Glutamatergic neuron (in vitro differentiated cells): ENCODE data around the gene COG1. TPM values are rescaled to one million over a fixed set of nuclear protein-coding genes. Genes with fewer than 3 reads are reported as not detected.

Experiments
- DNase-seq: peaks from one replicate; pipeline ENCODE4 v3.0.0; 2022
- H3K27ac Mint-ChIP-seq: one replicate; pipeline ENCODE4 v1.8.0; 2020; ENCODE audit warnings: mild to moderate bottlenecking, mixed read lengths, inconsistent platforms; ENCODE audit not compliant: unreplicated experiment
- H3K27me3 Mint-ChIP-seq: one replicate; pipeline ENCODE4 v1.8.0; 2020; ENCODE audit warnings: mild to moderate bottlenecking, moderate library complexity, mixed read lengths, inconsistent platforms; ENCODE audit not compliant: unreplicated experiment
- H3K36me3 Mint-ChIP-seq: one replicate; pipeline ENCODE4 v1.8.0; 2020; ENCODE audit warnings: mild to moderate bottlenecking, mixed read lengths, inconsistent platforms; ENCODE audit not compliant: unreplicated experiment
- H3K4me1 Mint-ChIP-seq: one replicate; pipeline ENCODE4 v1.8.0; 2020; ENCODE audit warnings: mild to moderate bottlenecking, low read depth, mixed read lengths, inconsistent platforms; ENCODE audit not compliant: unreplicated experiment
- H3K4me3 Mint-ChIP-seq: one replicate; pipeline ENCODE4 v1.8.0; 2020; ENCODE audit warnings: mild to moderate bottlenecking, mixed read lengths, inconsistent platforms; ENCODE audit not compliant: unreplicated experiment
- H3K9me3 Mint-ChIP-seq: one replicate; pipeline ENCODE4 v1.8.0; 2020; ENCODE audit warnings: mild to moderate bottlenecking, moderate library complexity, mixed read lengths, inconsistent platforms; ENCODE audit not compliant: unreplicated experiment
- total RNA-seq: library from RNA; stranded (reverse); fragmentation: NEBNext Ultra II Directional; extraction: Animal tissue kit (Norgen Biotek cat#: 25700); gene quantifications from one replicate; pipeline ENCODE4 v1.2.1, GENCODE V29; 2021; ENCODE audit not compliant: unreplicated experiment
- TF ChIP-seq, protein P1 (sequence below): fragments of 200-600 bp; sonication (generic); IDR thresholded peaks from one replicate; pipeline ENCODE4 v1.5.0; 2021; ENCODE audit not compliant: partially characterized antibody, unreplicated experiment

Gene COG1
- total RNA-seq, 1 donor from 2014 or later: 43.1 TPM

DNA sequence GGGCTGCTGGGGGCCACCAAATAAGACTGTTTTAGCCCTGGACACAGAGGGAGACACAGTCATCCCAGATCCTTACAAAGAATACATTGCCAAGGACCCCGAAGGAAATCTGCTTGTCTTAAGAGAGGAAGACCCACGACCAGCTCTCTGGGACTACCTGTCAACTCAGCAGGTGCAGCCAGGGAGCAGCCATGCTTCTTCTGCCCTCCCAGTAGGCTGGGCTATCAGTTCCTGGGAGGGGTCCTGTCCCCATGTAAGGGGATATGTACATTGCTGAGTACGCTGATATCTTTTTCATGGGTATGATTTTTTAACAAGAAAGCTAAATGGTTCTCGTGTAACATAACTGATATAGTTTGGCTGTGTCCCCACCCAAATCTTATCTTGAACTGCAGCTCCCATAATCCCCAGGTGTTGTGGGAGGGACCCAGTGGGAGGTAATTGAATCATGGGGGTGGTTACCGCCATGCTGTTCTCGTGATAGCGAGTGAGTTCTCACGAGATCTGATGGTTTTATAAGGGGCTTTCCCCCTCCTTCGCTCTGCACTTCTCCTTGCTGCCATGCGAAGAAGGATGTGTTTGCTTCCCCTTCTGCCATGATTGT lies 16.8 kb upstream of the COG1 start:
- Mint-ChIP-seq H3K9me3 (peaks cover 3% of the 10 kb centered on the region), H3K4me3 (no peak overlapping the region), H3K36me3 (no peaks in the 10 kb centered on the region), H3K4me1 (peaks cover 14% of the 10 kb centered on the region), H3K27ac (no peak overlapping the region), H3K27me3 (peaks cover 3% of the 10 kb centered on the region)
- TF ChIP-seq, protein P1, sequence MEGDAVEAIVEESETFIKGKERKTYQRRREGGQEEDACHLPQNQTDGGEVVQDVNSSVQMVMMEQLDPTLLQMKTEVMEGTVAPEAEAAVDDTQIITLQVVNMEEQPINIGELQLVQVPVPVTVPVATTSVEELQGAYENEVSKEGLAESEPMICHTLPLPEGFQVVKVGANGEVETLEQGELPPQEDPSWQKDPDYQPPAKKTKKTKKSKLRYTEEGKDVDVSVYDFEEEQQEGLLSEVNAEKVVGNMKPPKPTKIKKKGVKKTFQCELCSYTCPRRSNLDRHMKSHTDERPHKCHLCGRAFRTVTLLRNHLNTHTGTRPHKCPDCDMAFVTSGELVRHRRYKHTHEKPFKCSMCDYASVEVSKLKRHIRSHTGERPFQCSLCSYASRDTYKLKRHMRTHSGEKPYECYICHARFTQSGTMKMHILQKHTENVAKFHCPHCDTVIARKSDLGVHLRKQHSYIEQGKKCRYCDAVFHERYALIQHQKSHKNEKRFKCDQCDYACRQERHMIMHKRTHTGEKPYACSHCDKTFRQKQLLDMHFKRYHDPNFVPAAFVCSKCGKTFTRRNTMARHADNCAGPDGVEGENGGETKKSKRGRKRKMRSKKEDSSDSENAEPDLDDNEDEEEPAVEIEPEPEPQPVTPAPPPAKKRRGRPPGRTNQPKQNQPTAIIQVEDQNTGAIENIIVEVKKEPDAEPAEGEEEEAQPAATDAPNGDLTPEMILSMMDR: no peak
- DNase-seq: no peak

DNA sequence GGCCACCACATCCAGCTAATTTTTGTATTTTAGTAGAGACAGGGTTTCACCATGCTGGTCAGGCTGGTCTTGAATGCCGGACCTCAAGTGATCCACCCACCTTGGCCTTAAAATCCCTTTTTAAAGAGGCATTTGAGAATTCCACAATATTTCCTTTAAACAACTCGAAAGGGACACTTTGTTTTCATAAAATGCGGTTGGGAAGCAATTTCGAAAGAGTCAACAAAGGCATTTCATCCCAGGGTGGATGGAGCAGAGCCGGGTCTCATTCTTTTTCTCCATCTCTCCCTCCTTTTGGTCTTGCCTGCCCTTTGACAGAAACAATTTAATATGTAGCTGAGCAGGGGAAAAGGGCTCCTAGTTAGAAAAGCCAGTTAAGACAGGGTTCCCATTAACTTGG lies 13.5 kb upstream of the COG1 start:
- Mint-ChIP-seq H3K36me3 (no peaks in the 10 kb centered on the region), H3K27me3 (peaks cover 8% of the 10 kb centered on the region), H3K27ac (no peak overlapping the region), H3K4me3 (no peak overlapping the region), H3K4me1 (peaks cover 21% of the 10 kb centered on the region), H3K9me3 (peaks cover 9% of the 10 kb centered on the region)
- TF ChIP-seq, protein P1: no peak
- no peak for DNase-seq

DNA sequence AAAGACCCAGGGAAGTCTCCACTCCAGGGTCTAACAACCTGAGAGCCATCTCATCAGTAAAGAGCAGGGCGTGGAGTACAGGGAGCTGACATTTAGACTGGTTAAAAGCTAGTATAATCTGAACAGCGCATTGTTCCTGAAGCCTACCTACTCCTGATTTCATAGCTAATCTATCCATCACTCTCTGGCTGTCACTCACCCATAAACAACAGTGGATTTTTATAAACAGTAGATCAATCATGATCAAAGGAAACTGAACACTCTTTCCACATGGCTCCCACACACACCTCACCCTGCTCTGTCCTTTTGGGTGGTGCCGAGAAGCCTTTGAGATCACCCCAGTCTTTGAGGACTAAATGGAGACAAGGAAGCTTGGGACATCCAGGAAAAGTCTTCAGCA lies 13.0 kb upstream of the COG1 start:
- Mint-ChIP-seq H3K27me3 (peaks cover 10% of the 10 kb centered on the region), H3K27ac (no peak overlapping the region), H3K9me3 (peaks cover 9% of the 10 kb centered on the region), H3K4me3 (no peak overlapping the region), H3K4me1 (peaks cover 25% of the 10 kb centered on the region), H3K36me3 (no peaks in the 10 kb centered on the region)
- DNase-seq: no peak
- TF ChIP-seq, protein P1: no peak

DNA sequence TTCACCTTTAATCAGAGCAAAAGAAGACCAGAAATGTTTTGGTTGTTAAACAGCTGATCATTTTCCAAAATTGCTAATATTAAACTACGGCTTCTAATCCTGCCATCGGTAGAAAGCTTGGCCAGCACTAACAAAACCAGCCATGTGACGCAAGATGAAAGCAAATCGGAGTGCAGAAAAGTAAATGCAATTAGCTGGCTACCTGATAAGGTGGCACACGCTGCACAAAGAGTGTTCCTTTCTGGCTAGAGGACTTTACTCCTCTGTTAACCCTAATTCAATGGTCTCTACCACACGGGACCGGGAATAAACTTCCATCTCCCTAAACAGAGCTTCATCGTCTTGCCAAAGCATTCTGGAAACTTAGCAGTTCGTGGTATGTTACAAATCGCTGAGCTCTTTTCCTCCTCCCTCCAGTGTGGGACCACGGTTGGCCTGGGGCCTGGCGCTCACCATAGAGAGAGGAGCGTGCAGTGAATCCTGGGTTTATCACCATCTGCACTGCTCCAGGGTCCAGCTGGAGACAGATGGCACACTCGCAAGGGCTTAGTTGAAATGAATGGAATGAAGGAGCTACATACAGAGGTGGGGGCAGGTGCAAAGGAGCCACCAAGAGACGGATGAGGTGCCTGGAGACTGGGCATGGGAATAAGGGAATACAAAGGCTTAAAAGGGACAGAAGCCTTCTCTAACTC lies 10.1 kb upstream of the COG1 start:
- peaks cover 26% of the 10 kb centered on the region for H3K4me1 Mint-ChIP-seq
- TF ChIP-seq, protein P1: no peak
- H3K27me3 Mint-ChIP-seq: peaks cover 10% of the 10 kb centered on the region
- H3K36me3 Mint-ChIP-seq: no peaks in the 10 kb centered on the region
- peak overlapping the region; percentile 90 for H3K27ac Mint-ChIP-seq
- H3K4me3 Mint-ChIP-seq: peak overlapping the region; percentile 70
- H3K9me3 Mint-ChIP-seq: peaks cover 9% of the 10 kb centered on the region
- peak; percentile 78 for DNase-seq
